A549 treated with AZD2906 at 1 μM for 4 hours (cell line): Measurements from ENCODE around the gene TTC36. TPM values are rescaled to one million over a fixed set of nuclear protein-coding genes. Genes with fewer than 3 reads are reported as not detected.

Experiments used
- total RNA-seq: library from RNA; stranded (reverse); fragments of 200-300 nt; extraction: Qiagen RNA extraction; gene quantifications from 5 replicates; pipeline ENCODE4 v1.2.3, GENCODE V29; 2022

Gene TTC36, protein sequence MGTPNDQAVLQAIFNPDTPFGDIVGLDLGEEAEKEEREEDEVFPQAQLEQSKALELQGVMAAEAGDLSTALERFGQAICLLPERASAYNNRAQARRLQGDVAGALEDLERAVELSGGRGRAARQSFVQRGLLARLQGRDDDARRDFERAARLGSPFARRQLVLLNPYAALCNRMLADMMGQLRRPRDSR
- total RNA-seq: not detected in 5 replicates

DNA sequence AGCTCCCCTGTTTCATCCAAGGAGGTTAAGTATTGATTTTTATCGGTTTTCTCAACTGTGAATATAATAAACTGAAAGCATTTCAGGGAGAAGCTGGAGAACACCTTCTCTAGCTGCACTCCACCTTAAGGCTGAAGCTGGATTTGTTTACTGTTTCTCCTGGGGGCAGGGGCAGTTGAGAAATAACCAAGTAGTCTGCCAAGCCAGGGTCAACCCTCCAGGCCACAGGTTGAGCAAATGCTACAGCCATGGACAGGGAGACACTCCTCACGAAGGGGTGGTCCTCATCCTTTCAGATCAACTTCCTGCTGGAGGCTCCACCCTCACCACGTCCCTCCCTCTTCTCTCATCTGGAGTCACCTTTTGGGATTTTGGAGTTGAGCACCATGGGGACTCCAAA is at the start of gene TTC36:
TSS of gene TTC36 (plus strand) at position 366 of the 400 bp plus-strand sequence. CDS start at position 387, 21 bp downstream.

DNA sequence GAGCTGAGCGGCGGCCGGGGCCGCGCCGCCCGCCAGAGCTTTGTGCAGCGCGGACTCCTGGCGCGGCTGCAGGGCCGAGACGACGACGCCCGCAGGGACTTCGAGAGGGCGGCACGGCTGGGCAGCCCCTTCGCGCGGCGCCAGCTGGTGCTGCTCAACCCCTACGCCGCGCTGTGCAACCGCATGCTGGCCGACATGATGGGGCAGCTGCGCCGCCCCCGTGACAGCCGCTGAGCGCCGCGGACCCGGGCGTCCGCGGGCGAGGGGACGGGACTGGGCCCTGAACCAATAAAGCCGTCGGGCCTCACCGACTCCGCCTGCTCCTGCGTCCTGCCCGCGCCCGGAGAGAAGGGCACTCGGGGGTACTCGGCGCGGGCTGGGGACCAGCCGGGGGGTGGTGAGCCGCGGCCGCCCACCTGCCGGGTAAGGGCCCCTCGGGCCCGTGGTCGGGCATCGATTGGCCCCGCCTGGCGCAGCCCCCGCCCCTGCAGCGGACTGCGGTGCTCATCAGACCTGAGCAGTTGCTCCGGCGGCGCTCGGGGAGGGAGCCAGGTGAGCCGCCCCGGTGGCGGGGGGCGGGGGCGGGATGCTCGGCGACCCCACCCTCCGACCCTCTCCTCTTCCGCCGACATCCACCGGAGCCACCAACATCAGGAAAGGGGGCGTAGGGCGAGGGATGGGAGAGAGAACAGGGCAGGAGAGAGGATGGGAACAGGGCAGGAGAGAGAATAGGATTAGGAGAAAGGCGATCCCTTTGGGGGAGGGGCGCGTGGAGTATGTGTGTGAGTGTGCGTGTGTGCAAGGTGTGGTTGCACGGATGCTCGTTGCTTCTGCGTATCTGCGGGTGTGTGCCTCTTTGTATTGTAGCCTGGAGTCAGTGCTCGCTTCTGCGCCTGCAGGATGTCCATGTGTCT is 3.7 kb downstream of the TTC36 start, which contains the start of gene TMEM25:
TSS of gene TMEM25 (plus strand) at position 510 of the 914 bp plus-strand sequence. CDS start 610 bp downstream, outside the sequence.

DNA sequence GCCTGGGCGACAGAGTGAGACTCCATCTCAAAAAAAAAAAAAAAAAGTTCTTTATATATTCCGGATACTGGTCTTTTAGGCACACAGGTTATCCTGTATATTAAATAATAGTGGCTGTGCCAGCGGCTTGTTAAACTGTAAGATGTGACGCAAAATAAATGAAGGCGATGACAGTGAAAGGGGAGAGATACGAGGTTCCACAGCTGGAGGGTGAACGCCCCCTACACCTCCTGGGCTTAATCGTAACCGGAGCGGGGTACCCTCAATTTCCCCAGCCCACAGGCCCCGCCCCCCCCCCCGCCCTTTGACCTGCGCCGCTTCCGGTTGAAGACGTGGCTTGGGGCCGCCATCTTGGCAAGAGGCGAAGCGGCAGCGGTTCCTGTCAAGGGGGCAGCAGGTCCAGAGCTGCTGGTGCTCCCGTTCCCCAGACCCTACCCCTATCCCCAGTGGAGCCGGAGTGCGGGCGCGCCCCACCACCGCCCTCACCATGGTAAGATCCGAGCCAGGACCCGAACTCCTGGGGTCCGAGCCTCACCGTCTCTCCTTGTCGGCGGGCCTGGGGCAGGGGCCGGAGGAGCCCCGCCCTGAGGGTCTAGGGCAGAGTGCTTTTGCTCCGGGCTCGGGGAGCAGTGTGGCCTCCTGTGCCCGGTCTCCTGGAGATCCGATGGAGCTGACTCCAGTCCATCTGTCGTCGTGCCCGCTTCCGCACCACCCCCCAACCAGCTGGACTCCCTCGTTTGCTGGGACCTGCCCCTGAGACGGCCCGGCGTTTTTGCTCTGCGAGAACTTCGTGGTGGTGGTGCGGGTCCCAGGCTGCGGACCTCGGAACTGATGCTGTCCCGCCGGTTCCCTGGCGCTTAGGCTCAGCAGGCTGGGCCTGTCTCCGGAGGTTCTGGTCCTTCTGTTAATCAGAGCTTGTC is 45.0 kb downstream of the TTC36 start, which contains the start of gene ARCN1:
TSS of gene ARCN1 (plus strand) at position 349 of the 920 bp plus-strand sequence. CDS start at position 488, 139 bp downstream.

Other genes starting within 250 kb of the TTC36 start
- gene CD3E, start 222.7 kb upstream of the TTC36 start, total RNA-seq: not detected in 5 replicates
- gene CD3D, start 184.8 kb upstream of the TTC36 start, total RNA-seq: not detected in 5 replicates
- gene CD3G, start 183.1 kb upstream of the TTC36 start, total RNA-seq: not detected in 5 replicates
- gene UBE4A, start 167.9 kb upstream of the TTC36 start, total RNA-seq: 8.1 to 10.9 TPM (median 9.1 TPM) in 5 replicates
- 146 to 195 TPM (median 184 TPM) in 5 replicates for gene ATP5MG, start 125.9 kb upstream of the TTC36 start, total RNA-seq
- gene KMT2A, start 91.0 kb upstream of the TTC36 start, total RNA-seq: 10.1 to 15.4 TPM (median 11.7 TPM) in 5 replicates
- 0.18 to 0.55 TPM (median 0.32 TPM) in 5 replicates for gene TMEM25, start 3.7 kb downstream of the TTC36 start, total RNA-seq
- gene IFT46, start 38.5 kb downstream of the TTC36 start, total RNA-seq: 14.8 to 18.8 TPM (median 16.3 TPM) in 5 replicates
- 81.8 to 101 TPM (median 84.7 TPM) in 5 replicates for gene ARCN1, start 44.9 kb downstream of the TTC36 start, total RNA-seq
- 8.2 to 10.0 TPM (median 8.6 TPM) in 5 replicates for gene PHLDB1, start 80.1 kb downstream of the TTC36 start, total RNA-seq
- gene TREH, start 152.2 kb downstream of the TTC36 start, total RNA-seq: 0.05 TPM in 1 of 5 replicates, not detected in the others